Prostate gland (tissue), 2 donors: ENCODE results near the gene TMEM201.

Experiments
- POLR2AphosphoS5 ChIP-seq: sonication (generic); formaldehyde crosslinking; IDR thresholded peaks from one replicate; pipeline ENCODE4 v1.6.1; 2017; ENCODE audit warnings: antibody characterized with exemption
- TF ChIP-seq, protein P1 (sequence below), 4 experiments: fragments of 200-600 bp in 2 of 4; fragments of 450-650 bp in 2 of 4; sonication (generic) in 2 of 4; IDR thresholded peaks; 1 replicate in 3 of 4; 2 replicates in 1 of 4; pipeline ENCODE4 v1.5.1; 2016 to 2019; ENCODE audit warnings: antibody characterized with exemption in 4 of 4, mild to moderate bottlenecking in 2 of 4, moderate library complexity in 2 of 4

DNA sequence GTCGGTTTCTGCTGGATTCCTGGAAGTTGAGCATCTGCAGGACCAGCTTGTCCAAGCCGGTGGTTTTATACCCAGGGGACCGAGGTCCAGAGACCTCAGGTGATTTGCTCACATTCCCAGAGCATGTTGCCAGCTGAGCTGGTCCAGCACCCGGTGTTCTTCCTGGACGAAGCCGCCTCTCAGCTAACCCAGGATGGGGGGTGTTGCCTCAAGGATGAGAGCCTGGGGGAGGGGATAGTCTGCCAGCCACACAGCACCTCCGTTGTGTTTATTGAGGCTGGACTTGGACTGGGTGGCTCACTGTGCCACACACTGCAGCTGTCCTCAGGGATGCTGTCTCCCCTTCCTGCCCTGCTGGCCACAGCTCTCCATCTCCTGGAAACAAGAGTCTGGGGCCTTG lies 1.5 kb downstream of the TMEM201 start:
- TF ChIP-seq, protein P1, sequence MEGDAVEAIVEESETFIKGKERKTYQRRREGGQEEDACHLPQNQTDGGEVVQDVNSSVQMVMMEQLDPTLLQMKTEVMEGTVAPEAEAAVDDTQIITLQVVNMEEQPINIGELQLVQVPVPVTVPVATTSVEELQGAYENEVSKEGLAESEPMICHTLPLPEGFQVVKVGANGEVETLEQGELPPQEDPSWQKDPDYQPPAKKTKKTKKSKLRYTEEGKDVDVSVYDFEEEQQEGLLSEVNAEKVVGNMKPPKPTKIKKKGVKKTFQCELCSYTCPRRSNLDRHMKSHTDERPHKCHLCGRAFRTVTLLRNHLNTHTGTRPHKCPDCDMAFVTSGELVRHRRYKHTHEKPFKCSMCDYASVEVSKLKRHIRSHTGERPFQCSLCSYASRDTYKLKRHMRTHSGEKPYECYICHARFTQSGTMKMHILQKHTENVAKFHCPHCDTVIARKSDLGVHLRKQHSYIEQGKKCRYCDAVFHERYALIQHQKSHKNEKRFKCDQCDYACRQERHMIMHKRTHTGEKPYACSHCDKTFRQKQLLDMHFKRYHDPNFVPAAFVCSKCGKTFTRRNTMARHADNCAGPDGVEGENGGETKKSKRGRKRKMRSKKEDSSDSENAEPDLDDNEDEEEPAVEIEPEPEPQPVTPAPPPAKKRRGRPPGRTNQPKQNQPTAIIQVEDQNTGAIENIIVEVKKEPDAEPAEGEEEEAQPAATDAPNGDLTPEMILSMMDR (IDR thresholded peaks at IDR 0.05) = no peak
- no peak for TF ChIP-seq POLR2AphosphoS5
